KMS-11 (cell line): ENCODE data around the gene ARHGAP22.

Experiments
- H2AFZ ChIP-seq: fragments of 200-600 bp; sonication (generic); 2 replicates; pipeline ENCODE4 v1.6.1; 2016; ENCODE audit warnings: antibody characterized with exemption, mixed run types, low read depth
- H3K27ac ChIP-seq: fragments of 200-600 bp; sonication (generic); 2 replicates; pipeline ENCODE4 v1.6.1; 2016; ENCODE audit warnings: mild to moderate bottlenecking, mixed run types
- H3K27me3 ChIP-seq: fragments of 200-600 bp; sonication (generic); 2 replicates; pipeline ENCODE4 v1.6.1; 2017; ENCODE audit warnings: mild to moderate bottlenecking, low read depth, mixed run types, moderate library complexity; ENCODE audit not compliant: insufficient read depth
- H3K36me3 ChIP-seq: fragments of 200-600 bp; sonication (generic); 2 replicates; pipeline ENCODE4 v1.6.1; 2017; ENCODE audit warnings: mild to moderate bottlenecking, mixed run types; ENCODE audit not compliant: insufficient read depth
- H3K4me1 ChIP-seq: fragments of 200-600 bp; sonication (generic); 2 replicates; pipeline ENCODE4 v1.6.1; 2016; ENCODE audit warnings: mild to moderate bottlenecking, low read depth, mixed run types; ENCODE audit not compliant: poor library complexity, severe bottlenecking
- H3K4me2 ChIP-seq: fragments of 200-600 bp; sonication (generic); 2 replicates; pipeline ENCODE4 v1.7.0; 2016; ENCODE audit warnings: mild to moderate bottlenecking, mixed run types
- H3K4me3 ChIP-seq: fragments of 200-600 bp; sonication (generic); IDR thresholded peaks from 2 replicates; pipeline ENCODE4 v1.6.1; 2017; ENCODE audit warnings: low read depth, low read length, mixed read lengths; ENCODE audit not compliant: insufficient read depth
- H3K79me2 ChIP-seq: fragments of 200-600 bp; sonication (generic); 2 replicates; pipeline ENCODE4 v1.6.1; 2016; ENCODE audit warnings: low read depth, mixed run types; ENCODE audit not compliant: insufficient read depth
- H3K9ac ChIP-seq: fragments of 200-600 bp; sonication (generic); 2 replicates; pipeline ENCODE4 v1.6.1; 2016; ENCODE audit warnings: mild to moderate bottlenecking, mixed run types
- H4K20me1 ChIP-seq: fragments of 200-600 bp; sonication (generic); 2 replicates; pipeline ENCODE4 v1.6.1; 2016; ENCODE audit warnings: mild to moderate bottlenecking, mixed run types; ENCODE audit not compliant: insufficient read depth
- CTCF ChIP-seq: fragments of 200-600 bp; sonication (generic); conservative IDR thresholded peaks from 2 replicates; pipeline ENCODE4 v1.6.1; 2017; ENCODE audit warnings: low read depth, mild to moderate bottlenecking, antibody characterized with exemption, low read length, moderate library complexity, mixed read lengths

ARHGAP22 gene

DNA sequence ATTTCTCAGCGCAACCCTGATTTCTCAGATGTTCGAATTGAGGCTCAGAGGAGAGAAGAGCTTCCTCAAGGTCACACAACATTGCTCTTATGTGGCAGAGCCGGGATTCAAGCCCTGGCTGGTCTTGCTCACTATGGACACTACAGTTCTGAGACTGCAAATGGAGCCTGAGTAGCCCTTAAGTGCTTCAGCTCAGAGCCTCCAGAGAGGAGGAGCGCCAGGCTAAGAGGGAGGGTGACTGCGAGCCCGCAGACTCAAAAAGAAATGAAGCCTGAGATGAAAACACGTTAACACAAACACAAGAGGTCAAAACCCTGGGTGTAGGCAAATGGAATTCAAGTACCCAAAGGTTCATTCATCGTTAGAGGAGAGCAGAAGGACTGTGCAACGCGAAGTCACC lies 13.9 kb downstream of the ARHGAP22 start:
- no peaks in the 10 kb centered on the region for H3K4me1 ChIP-seq
- TF ChIP-seq CTCF, result no peak
- H3K27me3 ChIP-seq, result no peaks in the 10 kb centered on the region
- no peaks in the 10 kb centered on the region for H4K20me1 ChIP-seq
- no peak overlapping the region for H3K27ac ChIP-seq
- H2AFZ ChIP-seq, result no peak overlapping the region
- no peak overlapping the region for H3K4me3 ChIP-seq
- H3K9ac ChIP-seq, result no peak overlapping the region
- H3K4me2 ChIP-seq, result no peak overlapping the region
- H3K79me2 ChIP-seq, result no peaks in the 10 kb centered on the region
- no peaks in the 10 kb centered on the region for H3K36me3 ChIP-seq

DNA sequence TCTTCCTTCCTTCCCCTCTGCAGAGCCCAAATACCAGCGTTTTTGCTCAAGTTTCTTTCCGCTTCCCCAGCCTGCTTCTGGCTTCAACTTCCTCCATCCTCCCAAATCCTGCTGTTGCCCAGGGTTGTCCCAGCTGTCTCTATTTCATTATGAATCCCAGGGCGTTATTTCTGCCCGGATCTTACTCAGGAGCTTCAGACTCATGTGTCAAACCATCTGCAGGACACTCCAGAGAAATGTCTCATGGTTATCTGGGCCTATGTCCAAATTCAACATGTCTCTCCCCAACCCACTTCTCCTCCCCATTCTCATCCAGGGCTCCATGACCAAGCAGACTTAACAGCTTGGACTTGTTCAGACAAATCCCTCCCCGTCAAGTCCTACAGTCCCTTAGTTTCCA lies 15.6 kb downstream of the ARHGAP22 start:
- H2AFZ ChIP-seq, result no peak overlapping the region
- TF ChIP-seq CTCF, result no peak
- H3K4me2 ChIP-seq, result no peak overlapping the region
- H4K20me1 ChIP-seq, result no peaks in the 10 kb centered on the region
- H3K36me3 ChIP-seq, result no peaks in the 10 kb centered on the region
- no peaks in the 10 kb centered on the region for H3K79me2 ChIP-seq
- no peaks in the 10 kb centered on the region for H3K27me3 ChIP-seq
- H3K9ac ChIP-seq, result no peak overlapping the region
- H3K27ac ChIP-seq, result no peak overlapping the region
- no peak overlapping the region for H3K4me3 ChIP-seq
- H3K4me1 ChIP-seq, result no peaks in the 10 kb centered on the region

- no peaks in the 10 kb centered on the region for H4K20me1 ChIP-seq
- no peak overlapping the region for H3K27ac ChIP-seq
- H3K79me2 ChIP-seq, result no peaks in the 10 kb centered on the region
- no peak overlapping the region for H2AFZ ChIP-seq
- TF ChIP-seq CTCF, result no peak
- H3K4me3 ChIP-seq, result no peak overlapping the region
- H3K36me3 ChIP-seq, result no peaks in the 10 kb centered on the region
- H3K4me2 ChIP-seq, result no peak overlapping the region
- H3K9ac ChIP-seq, result no peak overlapping the region
- H3K27me3 ChIP-seq, result no peaks in the 10 kb centered on the region
- no peaks in the 10 kb centered on the region for H3K4me1 ChIP-seq
These were observed 17.1 kb downstream of the ARHGAP22 start for GRCh38 chr10:48587819-48588218.

DNA sequence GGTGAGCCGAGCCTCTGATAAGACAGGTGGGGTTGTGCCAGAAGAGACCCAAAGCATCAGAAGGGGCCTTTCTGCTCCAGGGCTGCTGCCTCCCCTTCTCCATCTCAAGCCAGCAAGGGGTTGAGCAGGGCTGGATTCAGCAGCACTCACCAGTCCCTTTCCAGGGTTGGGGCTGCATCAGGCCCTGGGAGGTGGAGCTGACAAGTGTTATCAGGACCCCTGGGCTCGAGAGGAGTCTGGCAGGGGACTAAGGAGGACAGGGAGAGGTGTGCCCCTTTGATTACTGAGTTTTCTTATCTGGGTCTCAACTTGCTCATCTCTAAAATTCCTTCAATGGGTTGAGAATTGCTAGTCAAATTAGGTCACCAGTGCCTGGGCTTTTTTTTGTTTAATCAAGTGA lies 17.8 kb downstream of the ARHGAP22 start:
- no peak overlapping the region for H3K4me3 ChIP-seq
- no peaks in the 10 kb centered on the region for H3K4me1 ChIP-seq
- no peaks in the 10 kb centered on the region for H4K20me1 ChIP-seq
- TF ChIP-seq CTCF, result no peak
- no peak overlapping the region for H2AFZ ChIP-seq
- no peak overlapping the region for H3K27ac ChIP-seq
- H3K79me2 ChIP-seq, result no peaks in the 10 kb centered on the region
- no peak overlapping the region for H3K9ac ChIP-seq
- no peaks in the 10 kb centered on the region for H3K36me3 ChIP-seq
- no peak overlapping the region for H3K4me2 ChIP-seq
- H3K27me3 ChIP-seq, result no peaks in the 10 kb centered on the region

- H3K79me2 ChIP-seq, result no peaks in the 10 kb centered on the region
- H3K27ac ChIP-seq, result no peak overlapping the region
- no peaks in the 10 kb centered on the region for H3K36me3 ChIP-seq
- H3K27me3 ChIP-seq, result no peaks in the 10 kb centered on the region
- no peaks in the 10 kb centered on the region for H4K20me1 ChIP-seq
- H3K4me1 ChIP-seq, result no peaks in the 10 kb centered on the region
- no peak for TF ChIP-seq CTCF
- H2AFZ ChIP-seq, result no peak overlapping the region
- H3K4me3 ChIP-seq, result no peak overlapping the region
- H3K9ac ChIP-seq, result no peak overlapping the region
- no peak overlapping the region for H3K4me2 ChIP-seq
These were observed 21.9 kb downstream of the ARHGAP22 start for GRCh38 chr10:48582970-48583369.
